Activated CD4-positive, CD25-positive, alpha-beta regulatory T cell treated with anti-CD3 and anti-CD28 coated beads, Interleukin-2, amount 50 U/mL, for 16 hours (primary cell): ENCODE results near the gene ARHGEF2.

Source experiments
- DNase-seq: peaks from one replicate; pipeline ENCODE4 v3.0.0-alpha.2; 2020; ENCODE audit warnings: low read depth, low spot score

Gene ARHGEF2

GRCh38 chr1:155971910-155972809, 6.2 kb downstream of the ARHGEF2 start:
- DNase-seq: no peak

DNA sequence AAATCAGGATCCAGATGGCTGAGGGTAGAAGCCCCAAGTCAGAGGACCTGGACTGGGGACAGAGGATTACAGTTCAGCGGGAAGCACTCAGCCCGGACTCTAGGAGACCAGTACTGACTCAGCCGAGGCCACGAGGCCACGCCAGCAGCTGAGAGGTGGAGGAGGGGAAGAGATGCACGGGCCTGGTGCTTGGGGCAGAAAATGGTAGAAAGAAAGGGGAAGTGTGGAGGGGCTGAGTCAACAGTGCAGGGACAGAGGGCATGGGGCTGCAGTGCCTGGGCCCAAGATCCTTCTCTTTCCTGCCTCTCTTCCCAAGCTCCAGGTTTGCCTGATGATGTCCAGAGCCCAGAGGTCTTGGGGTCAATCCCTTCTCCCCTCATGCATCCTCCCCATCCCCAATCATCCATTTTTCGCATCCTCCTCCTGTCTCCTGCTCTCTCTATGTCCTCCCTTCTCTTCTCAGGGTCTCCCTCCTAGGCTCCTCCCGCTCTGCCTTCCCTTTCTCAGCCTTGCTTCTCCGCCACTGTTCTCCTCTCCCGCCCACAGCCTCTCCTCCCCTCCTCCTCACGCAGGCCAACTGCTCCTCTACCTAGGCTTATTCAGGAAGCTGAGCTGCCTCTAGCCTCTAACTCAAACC, 7.7 kb downstream of the ARHGEF2 start:
- no peak for DNase-seq

DNA sequence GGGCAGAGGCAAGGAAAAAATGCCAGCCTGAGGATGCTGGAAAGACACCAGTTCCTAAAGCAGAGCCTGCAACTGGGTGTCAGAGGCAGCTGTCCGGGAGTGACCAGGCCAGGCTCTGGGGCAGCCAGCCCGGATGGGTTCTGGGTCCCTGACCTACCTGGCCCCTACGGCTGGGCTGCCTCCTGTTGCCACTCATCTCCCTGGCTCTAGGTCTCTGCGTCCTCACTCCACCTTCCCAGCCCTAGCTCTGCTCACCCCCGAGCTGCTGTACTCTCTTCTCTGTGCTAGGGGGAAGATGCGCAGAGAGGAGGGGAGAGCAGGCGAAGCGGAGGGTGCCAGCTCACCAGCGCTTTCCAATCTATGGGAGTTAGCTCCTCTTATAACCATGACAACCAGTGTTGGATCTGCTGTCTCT, 9.0 kb downstream of the ARHGEF2 start:
- no peak for DNase-seq

GRCh38 chr1:155968670-155969069, 9.7 kb downstream of the ARHGEF2 start:
- no peak for DNase-seq

GRCh38 chr1:155968051-155968400, 10.3 kb downstream of the ARHGEF2 start:
- DNase-seq: no peak

DNA sequence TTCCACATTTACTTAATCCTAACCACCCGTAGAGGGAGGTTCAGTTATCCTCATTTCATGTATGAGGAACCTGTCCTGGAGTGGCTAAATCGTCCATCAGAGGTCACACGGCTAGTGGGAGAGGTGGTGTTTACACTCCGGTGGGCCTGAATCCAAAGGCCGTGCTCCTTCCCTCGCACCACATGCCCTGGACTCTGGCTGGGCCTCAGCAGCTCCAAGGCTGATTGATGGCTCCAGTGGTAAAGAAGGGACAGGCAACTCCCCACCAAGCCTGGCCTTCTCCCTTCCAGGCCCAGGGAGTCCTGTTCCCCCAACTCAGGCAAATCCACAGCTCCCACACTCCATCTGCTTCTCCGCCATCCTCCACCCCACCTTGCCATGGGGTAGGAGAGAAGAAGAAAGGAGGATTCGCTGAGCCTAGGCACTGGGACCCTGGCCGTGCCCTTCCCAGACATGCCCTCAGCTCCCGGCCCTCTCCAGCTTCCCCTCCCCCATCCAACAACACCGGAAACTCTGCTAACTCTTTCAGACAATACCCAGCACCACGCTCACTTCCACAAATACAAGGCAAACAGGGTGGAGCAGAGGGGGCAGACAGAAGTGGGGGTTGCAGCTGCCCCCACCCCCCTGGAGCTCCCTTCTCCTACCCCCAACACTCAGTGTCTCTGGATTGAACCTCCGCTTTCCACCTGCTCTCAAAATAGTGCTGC, 10.9 kb downstream of the ARHGEF2 start:
- no peak for DNase-seq

DNA sequence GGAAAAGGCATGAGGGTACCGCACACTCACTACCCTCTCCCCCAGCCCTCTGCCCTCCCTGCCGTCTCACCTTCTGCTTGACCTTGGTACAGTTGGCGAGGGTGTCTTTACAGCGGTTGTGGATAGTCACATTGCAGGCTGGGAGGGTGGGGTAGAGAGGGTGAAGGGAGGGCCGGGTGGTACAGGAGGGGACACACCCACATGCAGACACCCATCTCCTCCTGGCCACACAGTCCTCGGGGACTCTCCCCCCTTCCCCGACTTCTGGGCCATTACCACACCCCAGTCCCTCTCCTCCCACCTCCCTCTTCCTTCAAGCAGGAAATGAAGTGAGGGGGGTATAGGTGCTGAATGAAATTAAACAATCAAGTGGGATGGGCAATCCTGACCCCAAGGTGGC, 11.6 kb downstream of the ARHGEF2 start:
- no peak for DNase-seq

DNA sequence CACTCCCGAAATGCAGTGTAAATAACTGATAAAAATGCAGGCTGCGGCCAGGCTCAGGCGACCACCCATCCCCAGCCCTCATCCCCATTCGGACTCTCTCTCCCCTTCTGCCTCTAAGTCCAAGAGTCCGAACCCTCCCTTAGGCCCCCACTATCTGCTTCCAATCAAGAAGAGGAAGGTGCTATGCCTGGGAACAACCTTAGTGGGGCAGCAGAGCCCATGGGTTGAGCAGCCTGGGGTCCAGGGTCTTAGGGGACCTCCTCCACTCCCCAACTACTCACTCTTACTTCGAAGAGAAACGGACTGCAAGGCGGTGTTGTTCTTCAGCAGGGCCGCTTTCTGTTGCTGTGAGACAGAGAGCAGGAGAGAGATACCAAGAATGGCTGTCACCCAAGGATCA, 12.2 kb downstream of the ARHGEF2 start:
- DNase-seq: no peak

- no peak for DNase-seq
Observed at GRCh38 chr1:155964193-155964592, 14.2 kb downstream of the ARHGEF2 start.

- no peak for DNase-seq
Observed at GRCh38 chr1:155962599-155963211, 15.6 kb downstream of the ARHGEF2 start.

DNA sequence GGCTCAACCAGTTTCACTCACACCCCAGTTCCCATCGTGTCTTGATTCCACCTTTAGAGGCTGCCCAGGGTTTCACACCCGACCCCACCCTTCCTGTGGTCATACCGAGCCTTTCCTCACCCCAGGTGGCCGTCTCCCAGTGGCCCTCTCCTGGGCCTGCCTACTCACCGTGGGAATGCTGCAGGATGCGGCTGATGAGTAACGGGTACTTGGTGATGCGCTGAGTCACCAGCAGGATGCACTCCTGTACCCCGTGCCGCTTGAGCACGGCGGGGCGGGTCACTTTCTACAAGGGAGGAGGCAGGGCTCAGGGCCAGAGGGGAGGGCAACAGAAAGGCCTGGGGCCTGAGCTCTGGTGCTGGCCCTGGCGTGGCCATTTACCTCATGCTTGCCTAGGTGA, 16.4 kb downstream of the ARHGEF2 start:
- DNase-seq: no peak

DNA sequence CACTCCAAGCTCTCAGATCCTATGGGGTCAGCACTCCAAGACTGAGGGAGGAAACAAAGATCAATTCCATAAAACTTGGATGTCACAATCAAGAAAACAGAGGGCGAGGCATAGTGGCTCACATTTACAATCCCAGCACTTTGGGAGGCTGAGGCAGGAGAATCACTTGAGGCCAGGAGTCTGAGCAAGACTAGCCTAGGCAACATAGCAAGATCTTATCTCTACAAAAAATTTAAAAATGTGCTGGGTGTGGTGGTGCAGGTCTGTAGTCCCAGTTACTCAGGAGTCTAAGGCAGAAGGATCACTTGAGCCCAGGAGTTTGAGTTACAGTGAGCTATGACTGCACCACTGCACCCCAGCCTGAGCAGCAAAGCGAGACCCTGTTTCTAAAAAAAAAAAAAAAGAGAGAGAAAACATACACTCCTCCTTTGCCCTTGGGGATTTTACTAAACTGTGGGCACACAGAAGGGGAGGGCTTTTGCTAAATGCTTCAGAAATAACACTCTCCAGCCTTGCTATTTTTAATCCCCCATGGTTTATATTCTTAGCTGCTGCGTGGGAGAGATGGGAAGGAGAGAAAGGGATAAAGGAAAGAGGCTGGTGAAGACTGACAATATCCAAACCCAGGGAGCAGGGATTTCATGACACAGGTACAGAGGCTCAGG, 18.1 kb downstream of the ARHGEF2 start:
- DNase-seq: no peak

DNA sequence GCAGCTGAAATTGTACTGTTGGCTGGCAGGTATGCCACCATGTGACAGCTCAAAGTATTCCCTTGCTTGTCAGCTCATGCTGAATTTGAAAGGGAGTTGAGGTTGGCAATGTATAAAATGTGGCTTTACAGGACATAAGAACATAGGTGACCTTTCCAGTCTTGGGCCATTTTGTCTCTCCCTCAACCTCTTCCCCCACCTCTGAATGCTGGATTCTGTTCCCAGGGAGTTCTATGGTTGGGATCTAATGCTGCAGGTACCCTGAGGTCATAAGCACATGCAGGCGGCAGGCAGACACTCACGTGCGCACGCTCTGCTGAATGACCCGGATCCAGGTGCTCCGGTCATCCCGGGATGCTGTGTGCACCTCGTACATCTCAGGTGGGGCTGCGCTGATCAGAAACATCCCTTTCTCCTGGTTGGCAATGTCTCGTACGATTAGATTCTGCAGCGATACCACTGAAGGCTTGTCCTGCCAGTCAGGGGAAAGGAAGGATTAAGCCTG, 20.9 kb downstream of the ARHGEF2 start:
- DNase-seq: no peak

DNA sequence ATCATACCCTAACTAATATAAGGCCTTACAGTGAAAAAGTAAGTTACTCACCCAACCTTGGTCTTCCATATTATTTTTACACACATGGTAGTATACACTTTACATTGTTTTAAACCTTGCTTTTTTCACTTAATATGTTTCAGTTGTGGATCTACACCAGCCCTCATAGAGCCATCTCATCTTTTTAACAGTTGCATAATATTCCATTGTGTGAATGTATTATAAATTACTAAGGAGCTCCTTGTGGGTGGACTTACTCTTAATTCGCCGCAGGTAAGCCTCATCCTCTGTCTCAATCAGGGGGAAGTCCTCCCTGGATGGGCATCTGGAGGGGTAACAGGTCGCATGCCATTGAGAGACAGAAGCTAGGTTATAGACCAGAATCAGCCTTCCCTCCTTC, 23.7 kb downstream of the ARHGEF2 start:
- DNase-seq: no peak

DNA sequence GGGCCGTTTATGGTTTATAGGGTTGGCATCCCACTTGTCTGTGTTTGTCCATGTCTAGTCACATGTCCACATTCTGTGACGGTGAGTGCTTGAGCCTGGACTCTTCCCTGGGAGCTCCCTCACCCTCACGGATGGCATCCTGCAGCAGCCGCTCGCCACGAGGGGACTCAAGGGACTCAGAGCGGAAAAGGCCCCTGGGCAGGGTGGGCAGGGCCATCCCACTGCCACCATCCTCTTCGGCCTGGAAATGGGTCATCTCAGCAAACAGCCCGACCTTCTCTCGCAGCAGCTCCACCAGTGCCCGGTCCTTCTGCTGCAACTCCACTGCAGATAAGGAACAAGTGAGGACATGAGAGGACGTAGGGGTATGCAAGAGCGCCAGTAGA, 25.8 kb downstream of the ARHGEF2 start:
- no peak for DNase-seq

DNA sequence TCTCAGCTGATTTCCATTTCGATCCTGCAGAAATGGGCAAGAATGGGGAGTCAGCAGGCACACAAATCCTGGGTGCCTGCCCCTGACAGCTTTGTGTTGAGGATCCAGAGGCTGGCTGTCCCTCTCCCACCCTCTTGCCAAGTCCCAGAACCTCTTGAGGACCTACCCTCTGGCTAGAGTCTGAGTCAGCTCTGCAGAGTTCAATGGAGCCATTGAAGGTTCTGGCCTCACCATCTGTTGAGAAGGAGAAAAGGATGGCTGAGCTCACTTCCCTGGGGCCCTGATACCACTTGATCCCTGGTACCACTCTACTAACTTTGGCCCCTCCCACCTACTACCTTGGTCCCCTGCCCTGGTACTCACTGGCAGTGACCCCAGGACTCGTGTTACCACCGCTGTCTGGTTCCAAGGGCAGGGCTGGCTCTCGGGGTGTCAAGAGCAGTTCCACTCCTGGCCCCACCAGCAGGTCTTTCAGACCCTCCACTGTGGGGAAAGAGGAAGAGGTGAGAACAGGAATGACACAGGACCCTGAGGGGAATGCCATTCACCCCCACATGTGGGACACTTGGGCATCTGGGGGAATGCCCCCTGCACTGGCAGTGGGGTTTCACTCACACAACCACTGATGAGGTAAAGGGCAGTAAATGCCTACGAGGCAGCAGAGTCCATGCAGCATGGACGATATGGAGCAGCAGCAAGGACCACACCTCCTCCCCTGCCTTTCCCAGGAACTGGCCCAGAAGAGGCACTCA, 26.4 kb downstream of the ARHGEF2 start:
- no peak for DNase-seq

DNA sequence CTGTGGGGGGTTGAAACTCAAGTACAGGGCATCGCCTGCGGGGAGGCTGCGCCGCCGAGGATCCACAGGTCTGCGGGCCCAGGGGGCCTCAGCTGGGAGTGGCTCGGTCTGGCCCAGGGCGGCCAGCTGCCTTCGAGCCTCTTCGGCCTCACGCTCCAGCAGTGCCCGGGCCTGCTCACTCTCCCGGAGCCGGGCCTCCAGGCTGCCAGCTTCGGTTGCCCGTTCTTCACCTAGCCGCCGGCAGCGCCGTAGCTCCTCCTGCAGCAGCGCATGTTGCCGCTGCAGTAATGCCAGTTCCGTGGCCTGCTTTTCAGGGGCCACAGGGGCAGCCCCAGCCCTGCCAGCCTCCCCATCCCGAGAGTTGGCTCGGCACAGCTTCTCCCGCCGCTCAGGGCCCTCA, 27.5 kb downstream of the ARHGEF2 start:
- no peak for DNase-seq

DNA sequence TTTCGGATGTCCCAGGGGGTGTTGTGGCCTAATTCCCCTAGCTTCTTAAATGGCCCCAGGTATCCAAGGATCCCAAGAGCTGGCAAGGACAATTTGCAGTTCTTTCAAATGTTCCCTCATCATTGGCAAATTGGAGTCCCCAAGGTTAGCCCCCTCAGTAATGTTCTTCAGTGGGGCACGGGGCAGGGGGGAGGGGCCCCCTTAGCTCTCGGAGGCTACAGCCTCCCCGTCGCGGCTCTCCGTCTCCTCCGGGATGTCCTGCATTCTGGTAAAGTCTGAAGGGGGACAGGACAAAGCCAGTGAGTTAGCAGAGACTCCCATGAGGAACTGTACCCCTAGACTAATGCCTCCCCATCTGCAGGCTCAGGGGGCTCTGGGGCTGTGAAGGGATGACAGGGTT, 30.6 kb downstream of the ARHGEF2 start:
- no peak for DNase-seq

DNA sequence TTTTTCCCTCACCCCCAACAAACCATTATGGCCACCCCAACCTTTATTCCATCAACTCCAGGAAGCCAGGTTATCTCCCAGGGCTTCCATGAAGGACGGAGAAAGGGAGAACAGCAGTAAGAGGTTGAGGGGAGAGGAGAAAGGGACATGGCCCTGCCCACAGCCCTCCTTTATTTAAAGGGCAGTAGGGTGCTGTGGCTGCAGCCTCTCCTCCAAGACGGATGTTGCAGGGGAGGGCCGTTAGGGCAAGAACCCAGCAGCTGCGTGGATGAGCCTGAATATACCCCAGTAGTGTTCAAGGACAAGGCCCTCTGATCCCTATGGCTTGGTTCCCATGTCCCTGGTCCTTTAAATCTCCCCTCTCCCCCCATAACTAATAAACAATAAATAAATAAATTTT, 31.1 kb downstream of the ARHGEF2 start:
- DNase-seq: no peak

DNA sequence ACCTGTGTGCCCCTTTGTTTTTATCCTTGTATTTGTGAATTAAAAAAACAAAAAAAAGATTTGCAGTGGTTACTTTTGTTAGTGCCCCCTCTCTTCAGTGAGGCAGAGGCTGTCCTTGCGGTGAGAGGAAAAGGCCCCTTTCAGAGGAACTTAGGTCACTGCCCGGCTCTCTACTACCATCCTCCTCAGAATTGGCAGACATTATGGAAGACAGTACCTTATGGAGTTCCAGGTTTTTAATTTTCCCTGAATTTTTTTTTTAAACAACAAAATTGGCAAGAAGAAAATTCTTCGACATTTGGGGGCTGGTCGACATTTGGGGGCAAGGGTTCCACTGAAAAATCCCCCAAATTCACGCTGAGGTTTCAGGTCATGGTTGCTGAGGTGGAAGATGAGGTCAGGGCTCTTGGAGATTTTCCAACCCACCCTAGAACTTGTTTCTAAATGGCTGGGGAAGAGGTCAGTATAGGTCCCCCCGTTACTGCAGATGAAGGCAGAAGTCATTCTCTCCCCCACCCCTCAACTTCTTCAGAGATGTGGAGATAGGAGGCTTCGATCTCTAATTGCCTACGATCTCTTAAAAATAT, 31.6 kb downstream of the ARHGEF2 start:
- no peak for DNase-seq

DNA sequence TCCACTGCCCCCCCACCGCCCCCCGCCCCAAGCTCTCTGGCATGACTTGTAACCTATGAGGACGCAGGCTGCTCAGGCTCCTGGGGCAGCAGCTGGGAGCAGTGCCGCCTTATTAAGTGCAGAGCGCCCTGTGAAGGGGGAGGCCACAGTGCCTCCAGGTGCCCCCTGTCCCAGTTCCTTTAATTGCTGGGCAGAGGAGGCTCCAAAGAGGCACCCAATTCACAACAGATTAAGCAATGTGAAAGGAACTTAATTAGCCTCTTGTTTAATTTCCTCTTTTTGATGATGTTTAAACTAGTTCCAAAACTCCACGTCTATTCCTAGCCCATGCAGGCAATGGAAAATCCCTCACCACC, 33.9 kb downstream of the ARHGEF2 start:
- DNase-seq: no peak
